A673 (cell line): Measurements from ENCODE around the gene SMYD3. TPM values are rescaled to one million over a fixed set of nuclear protein-coding genes. Genes with fewer than 3 reads are reported as not detected.

ENCODE experiments used
- BruUV-seq: library from RNA; stranded (reverse); fragments of 400-500 nt; replicated peaks from 2 replicates; lab custom pipeline; 2021; lab: Mats Ljungman, UMichigan
- CTCF ChIA-PET: fragments of 300-600 bp; sonication (Branson Sonifier 250); formaldehyde crosslinking; loops from one replicate; lab custom pipeline; 2022; ENCODE audit warnings: antibody characterized with exemption; lab: Charles Lee
- POLR2A ChIA-PET: fragments of 300-600 bp; sonication (Branson Sonifier 250); formaldehyde crosslinking; loops from one replicate; lab custom pipeline; 2022; ENCODE audit warnings: antibody characterized with exemption; ENCODE audit not compliant: low non-redundant PET; lab: Charles Lee
- DNase-seq: peaks from one replicate; pipeline ENCODE4 v3.0.0-alpha.2; 2015; ENCODE audit warnings: low spot score
- H3K27ac ChIP-seq: fragments of 200-600 bp; sonication (generic); 2 replicates; pipeline ENCODE4 v1.5.1; 2016; ENCODE audit warnings: mixed run types, low read depth, mild to moderate bottlenecking, mixed read lengths, antibody characterized with exemption, low read length; ENCODE audit not compliant: poor library complexity, severe bottlenecking
- H3K27me3 ChIP-seq: fragments of 200-600 bp; sonication (generic); replicated peaks from 2 replicates; pipeline ENCODE4 v1.6.1; 2017; ENCODE audit warnings: mixed run types, low read depth, mild to moderate bottlenecking, mixed read lengths, antibody characterized with exemption, low read length; ENCODE audit not compliant: insufficient read depth, poor library complexity
- H3K36me3 ChIP-seq: fragments of 200-600 bp; sonication (generic); 2 replicates; pipeline ENCODE4 v1.6.1; 2016; ENCODE audit warnings: mixed run types, mild to moderate bottlenecking, mixed read lengths, antibody characterized with exemption, low read length; ENCODE audit not compliant: insufficient read depth, poor library complexity, severe bottlenecking
- H3K4me1 ChIP-seq: fragments of 200-600 bp; sonication (generic); 2 replicates; pipeline ENCODE4 v1.6.1; 2017; ENCODE audit warnings: mixed run types, mild to moderate bottlenecking, mixed read lengths, antibody characterized with exemption, low read length; ENCODE audit not compliant: insufficient read depth, poor library complexity, severe bottlenecking
- H3K4me3 ChIP-seq: fragments of 200-600 bp; sonication (generic); 2 replicates; pipeline ENCODE4 v1.5.1; 2016; ENCODE audit warnings: low read depth, mixed run types, mild to moderate bottlenecking, mixed read lengths, low read length; ENCODE audit not compliant: poor library complexity, severe bottlenecking
- H3K9me3 ChIP-seq: fragments of 200-600 bp; sonication (generic); 2 replicates; pipeline ENCODE4 v1.6.1; 2016; ENCODE audit warnings: mixed run types, low read depth, mild to moderate bottlenecking, mixed read lengths, antibody characterized with exemption, low read length; ENCODE audit not compliant: poor library complexity, severe bottlenecking
- CTCF ChIP-seq: fragments of 300-800, 200-600 bp; sonication (generic); conservative IDR thresholded peaks from 2 replicates; pipeline ENCODE4 v1.5.1; 2017; ENCODE audit warnings: low read depth, mild to moderate bottlenecking, antibody characterized with exemption, low read length, moderate library complexity, mixed read lengths
- EZH2 ChIP-seq: fragments of 200-600 bp; sonication (generic); IDR thresholded peaks from 2 replicates; pipeline ENCODE4 v1.6.1; 2017; ENCODE audit warnings: borderline replicate concordance, low read depth, mild to moderate bottlenecking, mixed read lengths, antibody characterized with exemption, low read length; ENCODE audit not compliant: poor library complexity, severe bottlenecking
- intact Hi-C: fragments of 100-400 bp; cut with micrococcal nuclease; formaldehyde crosslinking; loops from one replicate; pipeline ENCODE4 v1.10.0; 2022; ENCODE audit not compliant: unreplicated experiment
- total RNA-seq: library from RNA; stranded (reverse); gene quantifications from 2 replicates; pipeline ENCODE4 v1.2.3, GENCODE V29; 2021

The SMYD3 gene
- total RNA-seq, 1 experiment from 2014 or later, result 29.0 TPM

GRCh38 chr1:246005067-246005466 is 502.0 kb downstream of the SMYD3 start:
- TF ChIP-seq CTCF, result no peak
- TF ChIP-seq EZH2, result no peak
- Histone ChIP-seq H3K36me3 (no peaks in the 10 kb centered on the region), H3K9me3 (no peaks in the 10 kb centered on the region), H3K4me3 (no peak overlapping the region), H3K4me1 (no peaks in the 10 kb centered on the region), H3K27me3 (no peaks in the 10 kb centered on the region), H3K27ac (no peak overlapping the region)
- BruUV-seq, result no TSS peak
- intact Hi-C loops, result no loop called here
- DNase-seq, result peak; percentile 29
- ChIA-PET CTCF (no interaction called here), POLR2A (no interaction called here)

GRCh38 chr1:246004301-246004700 is 502.8 kb downstream of the SMYD3 start:
- BruUV-seq, result no TSS peak
- intact Hi-C loops, result loop anchor here (5.0 kb wide), 1 partner anchor 117 kb away; no protein-coding TSS in a partner anchor
- no peaks in the 10 kb centered on the region for H3K9me3 ChIP-seq
- no peak for DNase-seq
- no peaks in the 10 kb centered on the region for H3K4me1 ChIP-seq
- TF ChIP-seq CTCF, result no peak
- no peak for TF ChIP-seq EZH2
- no peaks in the 10 kb centered on the region for H3K27me3 ChIP-seq
- CTCF ChIA-PET, result interaction anchor here (1.9 kb wide), 1 partner anchor 115 kb away, joined by 8 read pairs; no protein-coding TSS in a partner anchor
- POLR2A ChIA-PET, result no interaction called here
- no peak overlapping the region for H3K4me3 ChIP-seq
- H3K27ac ChIP-seq, result no peak overlapping the region
- no peaks in the 10 kb centered on the region for H3K36me3 ChIP-seq

GRCh38 chr1:246003442-246003730 is 503.7 kb downstream of the SMYD3 start:
- intact Hi-C loops, result loop anchor here (1.0 to 5.0 kb wide), 3 partner anchors 116 to 850 kb away; no protein-coding TSS in a partner anchor
- no peak; the same call in 1 of the 2 replicates for TF ChIP-seq CTCF
- no peak for TF ChIP-seq EZH2
- Histone ChIP-seq H3K4me3 (no peak overlapping the region), H3K4me1 (no peaks in the 10 kb centered on the region), H3K36me3 (no peaks in the 10 kb centered on the region), H3K27me3 (no peaks in the 10 kb centered on the region), H3K27ac (no peak overlapping the region), H3K9me3 (no peaks in the 10 kb centered on the region)
- ChIA-PET CTCF (interaction anchor here (1.0 to 1.9 kb wide), 3 partner anchors 114 to 850 kb away, joined by 3 to 8 read pairs (median 7); no protein-coding TSS in a partner anchor), POLR2A (no interaction called here)
- BruUV-seq, result no TSS peak
- DNase-seq, result no peak
